ENCODE results near the gene PIP4K2A. TPM values are rescaled to one million over a fixed set of nuclear protein-coding genes. Genes with fewer than 3 reads are reported as not detected.
"Not testable (repeated sequence)": the region's sequence is repeated elsewhere in the genome, so short reads cannot be mapped to it uniquely, and the experiment has no call there.

The PIP4K2A gene
- total RNA-seq, 1 donor from 2014 or later = 17.9 TPM

- Histone ChIP-seq H3K4me3 (ENCODE audit: low read depth, low read length) (no peak overlapping the region), H3K27me3 (ENCODE audit: control insufficient read depth, insufficient read depth, low read length) (no peaks in the 10 kb centered on the region), H3K36me3 (ENCODE audit: control insufficient read depth, insufficient read depth, low read length) (no peaks in the 10 kb centered on the region)
- DNase-seq (ENCODE audit: low read depth) = no peak
- TF ChIP-seq CTCF (IDR thresholded peaks at IDR 0.05; ENCODE audit: insufficient read depth, low read length, severe bottlenecking) = no peak
- FAIRE-seq = no peak
These were observed 183.4 kb downstream of the PIP4K2A start for GRCh38 chr10:22531008-22531407.

GRCh38 chr10:22527520-22527919 is 186.9 kb downstream of the PIP4K2A start:
- no peak for FAIRE-seq
- no peak for DNase-seq (ENCODE audit: low read depth)
- Histone ChIP-seq H3K36me3 (ENCODE audit: control insufficient read depth, insufficient read depth, low read length) (no peaks in the 10 kb centered on the region), H3K27me3 (ENCODE audit: control insufficient read depth, insufficient read depth, low read length) (no peaks in the 10 kb centered on the region), H3K4me3 (ENCODE audit: low read depth, low read length) (no peak overlapping the region)
- TF ChIP-seq CTCF (IDR thresholded peaks at IDR 0.05; ENCODE audit: insufficient read depth, low read length, severe bottlenecking) = no peak

GRCh38 chr10:22524333-22524732 is 190.0 kb downstream of the PIP4K2A start:
- H3K27me3 ChIP-seq (ENCODE audit: control insufficient read depth, insufficient read depth, low read length); FAIRE-seq; H3K4me3 ChIP-seq (ENCODE audit: low read depth, low read length); H3K36me3 ChIP-seq (ENCODE audit: control insufficient read depth, insufficient read depth, low read length); DNase-seq (ENCODE audit: low read depth): not testable (repeated sequence)

GRCh38 chr10:22520645-22521044 is 193.7 kb downstream of the PIP4K2A start:
- FAIRE-seq; H3K36me3 ChIP-seq (ENCODE audit: control insufficient read depth, insufficient read depth, low read length); H3K4me3 ChIP-seq (ENCODE audit: low read depth, low read length); H3K27me3 ChIP-seq (ENCODE audit: control insufficient read depth, insufficient read depth, low read length); DNase-seq (ENCODE audit: low read depth): not testable (repeated sequence)

- Histone ChIP-seq H3K4me3 (ENCODE audit: low read depth, low read length) (no peak overlapping the region), H3K27me3 (ENCODE audit: control insufficient read depth, insufficient read depth, low read length) (no peaks in the 10 kb centered on the region), H3K36me3 (ENCODE audit: control insufficient read depth, insufficient read depth, low read length) (no peaks in the 10 kb centered on the region)
- peak; percentile 18 for DNase-seq (ENCODE audit: low read depth)
- FAIRE-seq = peak; percentile 50
- no peak for TF ChIP-seq CTCF (IDR thresholded peaks at IDR 0.05; ENCODE audit: insufficient read depth, low read length, severe bottlenecking)
These were observed 196.1 kb downstream of the PIP4K2A start for GRCh38 chr10:22518167-22518724.

- DNase-seq (ENCODE audit: low read depth) = no peak
- Histone ChIP-seq H3K4me3 (ENCODE audit: low read depth, low read length) (no peak overlapping the region), H3K27me3 (ENCODE audit: control insufficient read depth, insufficient read depth, low read length) (no peaks in the 10 kb centered on the region), H3K36me3 (ENCODE audit: control insufficient read depth, insufficient read depth, low read length) (no peaks in the 10 kb centered on the region)
- FAIRE-seq = no peak
- no peak for TF ChIP-seq CTCF (IDR thresholded peaks at IDR 0.05; ENCODE audit: insufficient read depth, low read length, severe bottlenecking)
These were observed 199.4 kb downstream of the PIP4K2A start for GRCh38 chr10:22515009-22515408.

- DNase-seq (ENCODE audit: low read depth); H3K4me3 ChIP-seq (ENCODE audit: low read depth, low read length); FAIRE-seq; H3K36me3 ChIP-seq (ENCODE audit: control insufficient read depth, insufficient read depth, low read length); H3K27me3 ChIP-seq (ENCODE audit: control insufficient read depth, insufficient read depth, low read length): not testable (repeated sequence)
These were observed 200.0 kb downstream of the PIP4K2A start for GRCh38 chr10:22514414-22514758.

GRCh38 chr10:22513483-22514413 is 200.6 kb downstream of the PIP4K2A start:
- peak; percentile 66 for FAIRE-seq
- H3K27me3 ChIP-seq (ENCODE audit: control insufficient read depth, insufficient read depth, low read length); H3K36me3 ChIP-seq (ENCODE audit: control insufficient read depth, insufficient read depth, low read length): not testable (repeated sequence)
- peak; percentile 66 for DNase-seq (ENCODE audit: low read depth)
- peak overlapping the region; percentile 9 for H3K4me3 ChIP-seq (ENCODE audit: low read depth, low read length)

GRCh38 chr10:22512015-22512414 is 202.4 kb downstream of the PIP4K2A start:
- not testable (repeated sequence) for DNase-seq (ENCODE audit: low read depth); H3K36me3 ChIP-seq (ENCODE audit: control insufficient read depth, insufficient read depth, low read length); H3K27me3 ChIP-seq (ENCODE audit: control insufficient read depth, insufficient read depth, low read length); FAIRE-seq; H3K4me3 ChIP-seq (ENCODE audit: low read depth, low read length)

GRCh38 chr10:22508214-22508613 is 206.2 kb downstream of the PIP4K2A start:
- H3K4me3 ChIP-seq (ENCODE audit: low read depth, low read length); H3K27me3 ChIP-seq (ENCODE audit: control insufficient read depth, insufficient read depth, low read length); FAIRE-seq; DNase-seq (ENCODE audit: low read depth); H3K36me3 ChIP-seq (ENCODE audit: control insufficient read depth, insufficient read depth, low read length): not testable (repeated sequence)

Measured in bronchial epithelial cell (primary cell).